IMR-90 (cell line): ENCODE data around the gene CYP4F2. TPM values are rescaled to one million over a fixed set of nuclear protein-coding genes. Genes with fewer than 3 reads are reported as not detected.
"Not testable (repeated sequence)": the region's sequence is repeated elsewhere in the genome, so short reads cannot be mapped to it uniquely, and the experiment has no call there.

Experiments used
- ATAC-seq: fragments of 200-7000 bp; cut with Tn5 transposase; 2 replicates; pipeline ENCODE4 v1.9.1; 2020; ENCODE audit warnings: low read depth, mild to moderate bottlenecking, moderate library complexity
- BruUV-seq: library from RNA; stranded (reverse); fragments of 400-500 nt; replicated peaks from 2 replicates; lab custom pipeline; 2021; lab: Mats Ljungman, UMichigan
- CTCF ChIA-PET: fragments of 300-600 bp; formaldehyde crosslinking; extraction: SDS; loops from one replicate; lab custom pipeline; 2021; ENCODE audit warnings: antibody characterized with exemption; lab: Yijun Ruan, JAX
- POLR2A ChIA-PET: fragments of 300-600 bp; sonication (Branson Sonifier 250); formaldehyde crosslinking; loops from one replicate; lab custom pipeline; 2022; ENCODE audit warnings: antibody characterized with exemption; ENCODE audit not compliant: unreplicated experiment; lab: Charles Lee
- DNase-seq: peaks from one replicate; pipeline ENCODE4 v3.0.0; 2013
- H2AFZ ChIP-seq: replicated peaks from 2 replicates; pipeline ENCODE3; 2013; ENCODE audit warnings: low read length, mild to moderate bottlenecking; ENCODE audit not compliant: poor library complexity
- H2AK5ac ChIP-seq: 2 replicates; pipeline ENCODE4 v1.6.1; 2013; ENCODE audit warnings: low read depth, low read length, inconsistent platforms
- H2AK9ac ChIP-seq: replicated peaks from 2 replicates; pipeline ENCODE3; 2013; ENCODE audit warnings: mild to moderate bottlenecking, low read depth, low read length, moderate library complexity; ENCODE audit not compliant: poor library complexity
- H2BK120ac ChIP-seq: 2 replicates; pipeline ENCODE4 v1.6.1; 2013; ENCODE audit warnings: low read depth, low read length, inconsistent platforms
- H2BK15ac ChIP-seq: 3 replicates; pipeline ENCODE4 v1.6.1; 2013; ENCODE audit warnings: low read depth, low read length, inconsistent platforms
- H2BK20ac ChIP-seq: 2 replicates; pipeline ENCODE4 v1.6.1; 2013; ENCODE audit warnings: low read depth, mild to moderate bottlenecking, inconsistent platforms, low read length, moderate library complexity
- H2BK5ac ChIP-seq: 2 replicates; pipeline ENCODE4 v1.6.1; 2013; ENCODE audit warnings: mild to moderate bottlenecking, low read depth, low read length, inconsistent platforms; ENCODE audit not compliant: poor library complexity, severe bottlenecking
- H3K14ac ChIP-seq: replicated peaks from 2 replicates; pipeline ENCODE4 v1.6.1; 2013; ENCODE audit warnings: low read depth, low read length, inconsistent platforms
- H3K18ac ChIP-seq: 2 replicates; pipeline ENCODE4 v1.6.1; 2013; ENCODE audit warnings: low read depth, low read length, control low read depth
- H3K23ac ChIP-seq: 2 replicates; pipeline ENCODE4 v1.6.1; 2013; ENCODE audit warnings: low read depth, low read length, inconsistent platforms
- H3K27ac ChIP-seq: 2 replicates; pipeline ENCODE4 v1.5.1; 2013; ENCODE audit warnings: mild to moderate bottlenecking, control low read depth, low read length; ENCODE audit not compliant: insufficient read depth
- H3K27me3 ChIP-seq: 2 replicates; pipeline ENCODE4 v1.6.1; 2013; ENCODE audit warnings: low read length; ENCODE audit not compliant: control insufficient read depth, insufficient read depth
- H3K36me3 ChIP-seq: 2 replicates; pipeline ENCODE4 v1.6.1; 2013; ENCODE audit warnings: low read length, mixed read lengths; ENCODE audit not compliant: control insufficient read depth, insufficient read depth
- H3K4ac ChIP-seq: 2 replicates; pipeline ENCODE4 v1.6.1; 2013; ENCODE audit warnings: low read depth, low read length, inconsistent platforms
- H3K4me1 ChIP-seq: 2 replicates; pipeline ENCODE4 v1.6.1; 2013; ENCODE audit warnings: low read length, mixed read lengths; ENCODE audit not compliant: control insufficient read depth, insufficient read depth
- H3K4me2 ChIP-seq: 2 replicates; pipeline ENCODE4 v1.6.1; 2013; ENCODE audit warnings: low read depth, mild to moderate bottlenecking, control low read depth, low read length, moderate library complexity
- H3K4me3 ChIP-seq: 2 replicates; pipeline ENCODE4 v1.5.1; 2013; ENCODE audit warnings: low read depth, mild to moderate bottlenecking, control low read depth, low read length, moderate library complexity; ENCODE audit not compliant: insufficient read depth
- H3K56ac ChIP-seq: 2 replicates; pipeline ENCODE4 v1.6.1; 2013; ENCODE audit warnings: low read length, inconsistent platforms; ENCODE audit not compliant: insufficient read depth; ENCODE audit errors: extremely low read depth
- H3K79me1 ChIP-seq, 2 experiments: 2 replicates each; pipeline ENCODE4 v1.6.1; 2013; ENCODE audit warnings: low read length in 2 of 2, inconsistent platforms in 1 of 2, low read depth in 1 of 2
- H3K9ac ChIP-seq: 2 replicates; pipeline ENCODE4 v1.6.1; 2013; ENCODE audit warnings: low read depth, low read length, control low read depth
- H3K9me1 ChIP-seq: 2 replicates; pipeline ENCODE4 v1.6.1; 2013; ENCODE audit warnings: low read length, inconsistent platforms; ENCODE audit not compliant: insufficient read depth
- H3K9me3 ChIP-seq: 2 replicates; pipeline ENCODE4 v1.6.1; 2013; ENCODE audit warnings: low read length; ENCODE audit not compliant: control insufficient read depth, insufficient read depth
- H4K20me1 ChIP-seq: 2 replicates; pipeline ENCODE4 v1.6.1; 2013; ENCODE audit warnings: low read length, inconsistent platforms; ENCODE audit not compliant: insufficient read depth
- H4K5ac ChIP-seq: 2 replicates; pipeline ENCODE4 v1.6.1; 2013; ENCODE audit warnings: mild to moderate bottlenecking, low read depth, low read length, control low read depth
- H4K8ac ChIP-seq, 2 experiments: 2 replicates each; pipeline ENCODE4 v1.6.1; 2013; ENCODE audit warnings: low read depth in 2 of 2, low read length in 2 of 2, control low read depth in 1 of 2, inconsistent platforms in 1 of 2
- H4K91ac ChIP-seq: 2 replicates; pipeline ENCODE4 v1.6.1; 2013; ENCODE audit warnings: low read depth, low read length, inconsistent platforms; ENCODE audit not compliant: insufficient read depth
- RAD21 ChIP-seq: IDR thresholded peaks from 2 replicates; pipeline ENCODE4 v1.6.1; 2012; ENCODE audit warnings: low read length, improper control_type of control experiment
- RFX5 ChIP-seq: IDR thresholded peaks from 2 replicates; pipeline ENCODE4 v1.8.0; 2012; ENCODE audit warnings: low read depth, mild to moderate bottlenecking, low read length, moderate library complexity
- SMC3 ChIP-seq: fragments of 150-350 bp; IDR thresholded peaks from 2 replicates; pipeline ENCODE4 v1.6.1; 2016; ENCODE audit warnings: low read depth, mild to moderate bottlenecking, antibody characterized with exemption, low read length, moderate library complexity
- WGBS, 2 experiments: methylation state at CpG; one replicate each; pipeline versions ENCODE4 v1.1.5 to v1.1.7; 2013; ENCODE audit warnings: missing lambda C conversion rate in 2 of 2; ENCODE audit not compliant: insufficient read length in 1 of 2; ENCODE audit errors: extremely low coverage in 2 of 2; 5-methylcytosine and 5-hydroxymethylcytosine counted together
- dilution Hi-C: fragments of 300-500 bp; cut with HindIII; formaldehyde crosslinking; loops from one replicate; pipeline ENCODE4 v1.14.3; 2018; ENCODE audit warnings: low sequenced_read_pairs; ENCODE audit not compliant: unreplicated experiment
- in situ Hi-C: fragments of 300-500 bp; cut with MboI; formaldehyde crosslinking; loops from 3 replicates; pipeline ENCODE4 v1.14.3; 2019; ENCODE audit warnings: low sequenced_read_pairs, inconsistent platforms, mixed read lengths
- intact Hi-C: fragments of 100-400 bp; cut with micrococcal nuclease; formaldehyde crosslinking; loops from 2 replicates; pipeline ENCODE4 v1.10.0; 2022
- polyA plus RNA-seq, 3 experiments: library from polyadenylated mRNA; depleted of rRNA; stranded (reverse); fragments of >200 nt; gene quantifications; 2 replicates each; pipeline ENCODE4 v1.2.3, GENCODE V29; 2012; ENCODE audit warnings: low replicate concordance in 1 of 3
- total RNA-seq: library from RNA; depleted of rRNA; stranded (reverse); fragments of >200 nt; gene quantifications from 2 replicates; pipeline ENCODE4 v1.2.3, GENCODE V29; 2012

CYP4F2 gene
- total and polyA plus RNA-seq, 2 of the 4 experiments (the other 2 are of a cell fraction) = not detected

GRCh38 chr19:15874821-15875474, 22.9 kb downstream of the CYP4F2 start:
- no peak overlapping the region for H3K23ac ChIP-seq
- POLR2A ChIA-PET = no interaction called here
- H3K36me3 ChIP-seq = no peaks in the 10 kb centered on the region
- 80% methylated on average over 1 of the region's 4 CpGs; no CpG with 5 or more reads in 1 of the 2 experiments for WGBS, 2 experiments
- H2BK20ac ChIP-seq = no peak overlapping the region
- no peak overlapping the region for H3K4me2 ChIP-seq
- no peak overlapping the region for H3K9ac ChIP-seq
- H4K91ac ChIP-seq = no peak overlapping the region
- no peak for TF ChIP-seq SMC3
- no peak for TF ChIP-seq RAD21
- TF ChIP-seq RFX5 = no peak
- H3K27ac ChIP-seq = no peak overlapping the region
- H3K56ac ChIP-seq = no peak overlapping the region
- ATAC-seq (no peak), DNase-seq (no peak)
- H3K4me1 ChIP-seq = no peaks in the 10 kb centered on the region
- H3K79me1 ChIP-seq = no peaks in the 10 kb centered on the region
- H2BK5ac ChIP-seq = no peak overlapping the region
- H3K9me1 ChIP-seq = no peaks in the 10 kb centered on the region
- H3K9me3 ChIP-seq = peaks cover 6% of the 10 kb centered on the region; the same call in 1 of the 2 replicates
- H2AK9ac ChIP-seq = no peak overlapping the region
- in situ Hi-C loops (no loop called here), intact Hi-C loops (no loop called here), dilution Hi-C loops (no loop called here)
- H3K4me3 ChIP-seq = no peak overlapping the region
- no peak overlapping the region for H4K5ac ChIP-seq
- BruUV-seq = no TSS peak
- H3K4ac ChIP-seq = no peak overlapping the region
- no peak overlapping the region for H3K18ac ChIP-seq
- H2BK15ac ChIP-seq = no peak overlapping the region
- CTCF ChIA-PET = no interaction called here
- H2AK5ac ChIP-seq = no peak overlapping the region
- H2BK120ac ChIP-seq = no peak overlapping the region
- no peaks in the 10 kb centered on the region for H3K27me3 ChIP-seq
- H3K14ac ChIP-seq = no peak overlapping the region
- no peak overlapping the region for H4K8ac ChIP-seq
- no peak overlapping the region for H2AFZ ChIP-seq
- H4K20me1 ChIP-seq = no peaks in the 10 kb centered on the region

GRCh38 chr19:15873771-15874170, 24.1 kb downstream of the CYP4F2 start:
- H3K36me3 ChIP-seq, H4K8ac ChIP-seq, H3K56ac ChIP-seq, H4K20me1 ChIP-seq, H3K79me1 ChIP-seq, H3K23ac ChIP-seq, H3K4me1 ChIP-seq, H3K9me3 ChIP-seq, H2BK20ac ChIP-seq, H2AK5ac ChIP-seq, POLR2A ChIA-PET, H3K9me1 ChIP-seq, H2BK15ac ChIP-seq, intact Hi-C loops, H3K9ac ChIP-seq, DNase-seq, CTCF ChIA-PET, in situ Hi-C loops, dilution Hi-C loops, H3K14ac ChIP-seq, H3K27me3 ChIP-seq, ATAC-seq, H4K5ac ChIP-seq, BruUV-seq, H2BK5ac ChIP-seq, H2AFZ ChIP-seq, H3K27ac ChIP-seq, H3K4ac ChIP-seq, H2AK9ac ChIP-seq, H2BK120ac ChIP-seq, H4K91ac ChIP-seq, H3K4me2 ChIP-seq, H3K4me3 ChIP-seq, H3K18ac ChIP-seq: not testable (repeated sequence)
- WGBS, 2 experiments = 64% methylated on average over 3 of the region's 6 CpGs; no CpG with 5 or more reads in 1 of the 2 experiments
